PC-9 (cell line): ENCODE results near the gene CCNB1. TPM values are rescaled to one million over a fixed set of nuclear protein-coding genes. Genes with fewer than 3 reads are reported as not detected.

ENCODE experiments used
- BruUV-seq: library from RNA; stranded (reverse); fragments of 400-500 nt; replicated peaks from 2 replicates; lab custom pipeline; 2021; lab: Mats Ljungman, UMichigan
- CTCF ChIA-PET: fragments of 300-600 bp; sonication (Branson Sonifier 250); formaldehyde crosslinking; loops from one replicate; lab custom pipeline; 2022; ENCODE audit warnings: antibody characterized with exemption; lab: Charles Lee
- POLR2A ChIA-PET: fragments of 300-600 bp; sonication (Branson Sonifier 250); formaldehyde crosslinking; loops from one replicate; lab custom pipeline; 2022; ENCODE audit warnings: antibody characterized with exemption; ENCODE audit not compliant: unreplicated experiment; lab: Charles Lee
- DNase-seq, 2 experiments: peaks; one replicate each; pipeline versions ENCODE4 v3.0.0 to v3.0.0-alpha.2; 2015 to 2022; ENCODE audit warnings: mixed read lengths in 1 of 2
- H2AFZ ChIP-seq: fragments of 200-600 bp; sonication (generic); 2 replicates; pipeline ENCODE4 v1.8.1; 2017; ENCODE audit warnings: antibody characterized with exemption
- H3F3A ChIP-seq: fragments of 200-600 bp; sonication (generic); 2 replicates; pipeline ENCODE4 v1.8.1; 2017; ENCODE audit warnings: antibody characterized with exemption, mild to moderate bottlenecking, low read depth; ENCODE audit not compliant: insufficient read depth
- H3K27ac ChIP-seq: fragments of 200-600 bp; sonication (generic); 2 replicates; pipeline ENCODE4 v1.6.1; 2016; ENCODE audit warnings: mixed run types
- H3K27me3 ChIP-seq: fragments of 200-600 bp; sonication (generic); 2 replicates; pipeline ENCODE4 v1.6.1; 2016; ENCODE audit warnings: low read depth, mixed run types; ENCODE audit not compliant: insufficient read depth
- H3K36me3 ChIP-seq: fragments of 200-600 bp; sonication (generic); 2 replicates; pipeline ENCODE4 v1.6.1; 2016; ENCODE audit warnings: low read depth, mixed run types
- H3K4me1 ChIP-seq: fragments of 200-600 bp; sonication (generic); replicated peaks from 2 replicates; pipeline ENCODE4 v1.6.1; 2016; ENCODE audit warnings: mixed run types; ENCODE audit not compliant: insufficient read depth
- H3K4me2 ChIP-seq: fragments of 200-600 bp; sonication (generic); 2 replicates; pipeline ENCODE4 v1.6.1; 2017; ENCODE audit warnings: mixed run types
- H3K4me3 ChIP-seq: fragments of 200-600 bp; sonication (generic); 2 replicates; pipeline ENCODE4 v1.6.1; 2016; ENCODE audit warnings: mixed run types
- H3K79me2 ChIP-seq: fragments of 200-600 bp; sonication (generic); 2 replicates; pipeline ENCODE4 v1.6.1; 2017; ENCODE audit warnings: low read depth, mixed run types
- H3K9me2 ChIP-seq: fragments of 200-600 bp; sonication (generic); 2 replicates; pipeline ENCODE4 v1.8.1; 2017; ENCODE audit warnings: mild to moderate bottlenecking; ENCODE audit not compliant: insufficient read depth
- H3K9me3 ChIP-seq: fragments of 200-600 bp; sonication (generic); 2 replicates; pipeline ENCODE4 v1.8.1; 2016; ENCODE audit warnings: low read depth; ENCODE audit not compliant: insufficient read depth
- H4K20me1 ChIP-seq: fragments of 200-600 bp; sonication (generic); 2 replicates; pipeline ENCODE4 v1.8.1; 2017; ENCODE audit not compliant: insufficient read depth
- EZH2 ChIP-seq: fragments of 200-600 bp; sonication (generic); IDR thresholded peaks from 2 replicates; pipeline ENCODE4 v1.8.0; 2017; ENCODE audit warnings: antibody characterized with exemption, low read depth
- intact Hi-C: fragments of 100-400 bp; cut with micrococcal nuclease; formaldehyde crosslinking; loops from one replicate; pipeline ENCODE4 v1.10.0; 2022; ENCODE audit not compliant: unreplicated experiment
- total RNA-seq: library from RNA; stranded (reverse); gene quantifications from 2 replicates; pipeline ENCODE4 v1.2.3, GENCODE V29; 2021
- TF ChIP-seq, protein P1 (sequence below): fragments of 200-600 bp; sonication (generic); conservative IDR thresholded peaks from 2 replicates; pipeline ENCODE4 v1.6.1; 2017; ENCODE audit warnings: mixed run types, antibody characterized with exemption, mild to moderate bottlenecking, moderate library complexity

CCNB1 gene
- total RNA-seq, 1 experiment from 2014 or later, result 248 TPM

- H3K79me2 ChIP-seq, result peaks cover 53% of the 10 kb centered on the region
- H3K4me2 ChIP-seq, result peak overlapping the region; percentile 96
- POLR2A ChIA-PET, result no interaction called here
- H3K27ac ChIP-seq, result peak overlapping the region; percentile 53
- H3K9me2 ChIP-seq, result no peaks in the 10 kb centered on the region
- no peak for DNase-seq
- peaks cover 36% of the 10 kb centered on the region; the same call in 1 of the 2 replicates for H3F3A ChIP-seq
- peak overlapping the region; percentile 92 for H3K4me3 ChIP-seq
- no peak for TF ChIP-seq EZH2
- TF ChIP-seq, protein P1, sequence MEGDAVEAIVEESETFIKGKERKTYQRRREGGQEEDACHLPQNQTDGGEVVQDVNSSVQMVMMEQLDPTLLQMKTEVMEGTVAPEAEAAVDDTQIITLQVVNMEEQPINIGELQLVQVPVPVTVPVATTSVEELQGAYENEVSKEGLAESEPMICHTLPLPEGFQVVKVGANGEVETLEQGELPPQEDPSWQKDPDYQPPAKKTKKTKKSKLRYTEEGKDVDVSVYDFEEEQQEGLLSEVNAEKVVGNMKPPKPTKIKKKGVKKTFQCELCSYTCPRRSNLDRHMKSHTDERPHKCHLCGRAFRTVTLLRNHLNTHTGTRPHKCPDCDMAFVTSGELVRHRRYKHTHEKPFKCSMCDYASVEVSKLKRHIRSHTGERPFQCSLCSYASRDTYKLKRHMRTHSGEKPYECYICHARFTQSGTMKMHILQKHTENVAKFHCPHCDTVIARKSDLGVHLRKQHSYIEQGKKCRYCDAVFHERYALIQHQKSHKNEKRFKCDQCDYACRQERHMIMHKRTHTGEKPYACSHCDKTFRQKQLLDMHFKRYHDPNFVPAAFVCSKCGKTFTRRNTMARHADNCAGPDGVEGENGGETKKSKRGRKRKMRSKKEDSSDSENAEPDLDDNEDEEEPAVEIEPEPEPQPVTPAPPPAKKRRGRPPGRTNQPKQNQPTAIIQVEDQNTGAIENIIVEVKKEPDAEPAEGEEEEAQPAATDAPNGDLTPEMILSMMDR, result no peak
- BruUV-seq, result no TSS peak
- H3K4me1 ChIP-seq, result peaks cover 27% of the 10 kb centered on the region
- H3K27me3 ChIP-seq, result no peaks in the 10 kb centered on the region
- H4K20me1 ChIP-seq, result 0 out of 2 replicates have a peak, but pooled peaks cover 7% of the 10 kb centered on the region
- intact Hi-C loops, result no loop called here
- peak overlapping the region; percentile 97 for H2AFZ ChIP-seq
- peaks cover 29% of the 10 kb centered on the region for H3K36me3 ChIP-seq
- no peaks in the 10 kb centered on the region for H3K9me3 ChIP-seq
- CTCF ChIA-PET, result no interaction called here
These were observed 524 bp downstream of the CCNB1 start for GRCh38 chr5:69167493-69167855.

GRCh38 chr5:69167929-69168328 is 979 bp downstream of the CCNB1 start:
- Histone ChIP-seq H3K4me3 (peak overlapping the region; percentile 92), H3K4me2 (peak overlapping the region; percentile 96), H3K9me3 (no peaks in the 10 kb centered on the region), H3K27ac (peak overlapping the region; percentile 53; the same call in 1 of the 2 replicates), H2AFZ (peak overlapping the region; percentile 97), H3K9me2 (no peaks in the 10 kb centered on the region), H4K20me1 (0 out of 2 replicates have a peak, but pooled peaks cover 7% of the 10 kb centered on the region), H3K4me1 (peaks cover 27% of the 10 kb centered on the region), H3F3A (peaks cover 39% of the 10 kb centered on the region; the same call in 1 of the 2 replicates), H3K36me3 (peaks cover 31% of the 10 kb centered on the region), H3K79me2 (peaks cover 55% of the 10 kb centered on the region), H3K27me3 (no peaks in the 10 kb centered on the region)
- CTCF ChIA-PET, result interaction anchor here (0.8 kb wide), 1 partner anchor 166 kb away, joined by 3 read pairs; no protein-coding TSS in a partner anchor
- POLR2A ChIA-PET, result no interaction called here
- TF ChIP-seq EZH2, result no peak
- TF ChIP-seq, protein P1, result no peak
- intact Hi-C loops, result no loop called here
- DNase-seq, result no peak
- BruUV-seq, result TSS peak; percentile 42

DNA sequence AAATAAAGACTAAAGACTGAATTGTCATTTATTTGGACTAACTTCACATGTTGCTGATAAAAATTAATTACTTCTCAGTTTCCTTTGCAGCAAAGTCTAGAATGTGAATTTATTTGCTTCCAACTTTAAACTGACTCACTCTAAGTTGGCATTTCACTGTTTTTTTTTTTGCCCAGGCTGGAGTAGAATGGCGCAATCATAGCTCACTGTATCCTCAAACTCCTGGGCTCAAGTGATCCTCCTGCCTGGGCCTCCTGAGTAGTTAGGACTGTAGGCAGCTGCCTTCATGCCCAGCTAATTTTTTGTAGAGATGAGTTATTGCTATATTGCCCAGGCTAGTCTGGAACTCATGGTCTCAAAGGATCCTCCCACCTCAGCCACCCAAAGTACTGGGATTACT is 3.5 kb downstream of the CCNB1 start:
- H3K4me3 ChIP-seq, result no peak overlapping the region
- TF ChIP-seq, protein P1, result no peak
- TF ChIP-seq EZH2, result no peak
- H3K27ac ChIP-seq, result no peak overlapping the region
- DNase-seq, result no peak
- no peaks in the 10 kb centered on the region for H3K27me3 ChIP-seq
- H3F3A ChIP-seq, result peaks cover 64% of the 10 kb centered on the region; the same call in 1 of the 2 replicates
- H3K36me3 ChIP-seq, result peaks cover 50% of the 10 kb centered on the region
- peaks cover 7% of the 10 kb centered on the region; the same call in 1 of the 2 replicates for H4K20me1 ChIP-seq
- no peaks in the 10 kb centered on the region for H3K9me2 ChIP-seq
- ChIA-PET CTCF (no interaction called here), POLR2A (no interaction called here)
- no TSS peak for BruUV-seq
- intact Hi-C loops, result no loop called here
- 0 out of 2 replicates have a peak overlapping the region, but pooled peaks have one; percentile 17 for H3K4me2 ChIP-seq
- H2AFZ ChIP-seq, result no peak overlapping the region
- H3K4me1 ChIP-seq, result peaks cover 27% of the 10 kb centered on the region
- no peaks in the 10 kb centered on the region for H3K9me3 ChIP-seq
- H3K79me2 ChIP-seq, result peaks cover 61% of the 10 kb centered on the region
